Mucosa of descending colon (tissue), 3 donors: ENCODE measurements around the gene CTSW. TPM values are rescaled to one million over a fixed set of nuclear protein-coding genes. Genes with fewer than 3 reads are reported as not detected.
A peak's percentile ranks its signal among the peaks of the same experiment; 100 is the strongest.

Experiments
- ATAC-seq: fragments of 200-7000 bp; cut with Tn5 transposase; one replicate; pipeline ENCODE4 v1.9.1; 2020; ENCODE audit warnings: mild to moderate bottlenecking, moderate library complexity
- DNase-seq, 3 donors: peaks; one replicate each; pipeline ENCODE4 v3.0.0-alpha.2; 2020
- H3K36me3 ChIP-seq: fragments of 200-600 bp; one replicate; pipeline ENCODE4 v1.8.0; 2021; ENCODE audit warnings: low read depth, mild to moderate bottlenecking
- H3K4me1 ChIP-seq: fragments of 200-600 bp; one replicate; pipeline ENCODE4 v1.8.0; 2021; ENCODE audit warnings: low read depth, mild to moderate bottlenecking
- H3K4me3 ChIP-seq: fragments of 200-600 bp; one replicate; pipeline ENCODE4 v1.8.0; 2021; ENCODE audit warnings: mild to moderate bottlenecking
- H3K9me3 ChIP-seq: fragments of 200-600 bp; one replicate; pipeline ENCODE4 v1.8.0; 2021; ENCODE audit warnings: mild to moderate bottlenecking
- intact Hi-C, 2 donors: fragments of 100-400 bp; cut with DNase I in 1 of 2; cut with micrococcal nuclease in 1 of 2; formaldehyde crosslinking; loops; one replicate each; pipeline versions ENCODE4 v1.11.0 to v1.11.1; 2022; cut with DNase I, micrococcal nuclease
- total RNA-seq, 3 donors: library from RNA; stranded (reverse); fragmentation: NEBNext Ultra II Directional in 2 of 3; extraction: Animal tissue kit (Norgen Biotek cat#: 25700) in 2 of 3; gene quantifications; one replicate each; pipeline versions ENCODE4 v1.2.1 to v1.2.4, GENCODE V29; 2021 to 2023
- TF ChIP-seq, protein P1 (sequence below): fragments of 200-600 bp; IDR thresholded peaks from one replicate; pipeline ENCODE4 v1.8.0; 2022; ENCODE audit warnings: antibody characterized with exemption, mild to moderate bottlenecking
- donor health status: DM: no; HTN: no; CAD: no; lungs with moderate emphysema.
- donor health status: DM: no; HTN: no; CAD: no.
- donor health status: DM: no; HTN: yes; CAD: no.

CTSW gene
- total RNA-seq, 3 donors from 2014 or later = 1.2 to 3.2 (median 2.8) TPM

- Histone ChIP-seq H3K4me1 (peaks cover 21% of the 10 kb centered on the region), H3K4me3 (no peak overlapping the region), H3K36me3 (no peaks in the 10 kb centered on the region), H3K9me3 (no peaks in the 10 kb centered on the region)
- TF ChIP-seq, protein P1, sequence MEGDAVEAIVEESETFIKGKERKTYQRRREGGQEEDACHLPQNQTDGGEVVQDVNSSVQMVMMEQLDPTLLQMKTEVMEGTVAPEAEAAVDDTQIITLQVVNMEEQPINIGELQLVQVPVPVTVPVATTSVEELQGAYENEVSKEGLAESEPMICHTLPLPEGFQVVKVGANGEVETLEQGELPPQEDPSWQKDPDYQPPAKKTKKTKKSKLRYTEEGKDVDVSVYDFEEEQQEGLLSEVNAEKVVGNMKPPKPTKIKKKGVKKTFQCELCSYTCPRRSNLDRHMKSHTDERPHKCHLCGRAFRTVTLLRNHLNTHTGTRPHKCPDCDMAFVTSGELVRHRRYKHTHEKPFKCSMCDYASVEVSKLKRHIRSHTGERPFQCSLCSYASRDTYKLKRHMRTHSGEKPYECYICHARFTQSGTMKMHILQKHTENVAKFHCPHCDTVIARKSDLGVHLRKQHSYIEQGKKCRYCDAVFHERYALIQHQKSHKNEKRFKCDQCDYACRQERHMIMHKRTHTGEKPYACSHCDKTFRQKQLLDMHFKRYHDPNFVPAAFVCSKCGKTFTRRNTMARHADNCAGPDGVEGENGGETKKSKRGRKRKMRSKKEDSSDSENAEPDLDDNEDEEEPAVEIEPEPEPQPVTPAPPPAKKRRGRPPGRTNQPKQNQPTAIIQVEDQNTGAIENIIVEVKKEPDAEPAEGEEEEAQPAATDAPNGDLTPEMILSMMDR = no peak
- intact Hi-C loops = loop anchor here (10.0 kb wide), 1 partner anchor 99 kb away; no protein-coding TSS in a partner anchor
- DNase-seq (peak in 1 of 3 donors; percentile 18), ATAC-seq (no peak)
Measured at GRCh38 chr11:65885808-65886536, 6.3 kb downstream of the CTSW start.

GRCh38 chr11:65886826-65887722 is 7.4 kb downstream of the CTSW start:
- no peak overlapping the region for H3K4me3 ChIP-seq
- ATAC-seq (no peak), DNase-seq (peak in 1 of 3 donors; percentile 45)
- peaks cover 32% of the 10 kb centered on the region for H3K4me1 ChIP-seq
- intact Hi-C loops = loop anchor here (10.0 kb wide), 1 partner anchor 98 kb away; no protein-coding TSS in a partner anchor
- TF ChIP-seq, protein P1 = no peak
- no peaks in the 10 kb centered on the region for H3K9me3 ChIP-seq
- no peaks in the 10 kb centered on the region for H3K36me3 ChIP-seq

GRCh38 chr11:65887723-65888162 is 8.1 kb downstream of the CTSW start:
- intact Hi-C loops = loop anchor here (10.0 kb wide), 1 partner anchor 97 kb away; no protein-coding TSS in a partner anchor
- ATAC-seq = peak; percentile 2
- H3K9me3 ChIP-seq = no peaks in the 10 kb centered on the region
- H3K36me3 ChIP-seq = no peaks in the 10 kb centered on the region
- TF ChIP-seq, protein P1 = no peak
- H3K4me1 ChIP-seq = peaks cover 33% of the 10 kb centered on the region
- H3K4me3 ChIP-seq = peak overlapping the region; percentile 38
- peak in 1 of 3 donors; percentile 81 for DNase-seq

DNA sequence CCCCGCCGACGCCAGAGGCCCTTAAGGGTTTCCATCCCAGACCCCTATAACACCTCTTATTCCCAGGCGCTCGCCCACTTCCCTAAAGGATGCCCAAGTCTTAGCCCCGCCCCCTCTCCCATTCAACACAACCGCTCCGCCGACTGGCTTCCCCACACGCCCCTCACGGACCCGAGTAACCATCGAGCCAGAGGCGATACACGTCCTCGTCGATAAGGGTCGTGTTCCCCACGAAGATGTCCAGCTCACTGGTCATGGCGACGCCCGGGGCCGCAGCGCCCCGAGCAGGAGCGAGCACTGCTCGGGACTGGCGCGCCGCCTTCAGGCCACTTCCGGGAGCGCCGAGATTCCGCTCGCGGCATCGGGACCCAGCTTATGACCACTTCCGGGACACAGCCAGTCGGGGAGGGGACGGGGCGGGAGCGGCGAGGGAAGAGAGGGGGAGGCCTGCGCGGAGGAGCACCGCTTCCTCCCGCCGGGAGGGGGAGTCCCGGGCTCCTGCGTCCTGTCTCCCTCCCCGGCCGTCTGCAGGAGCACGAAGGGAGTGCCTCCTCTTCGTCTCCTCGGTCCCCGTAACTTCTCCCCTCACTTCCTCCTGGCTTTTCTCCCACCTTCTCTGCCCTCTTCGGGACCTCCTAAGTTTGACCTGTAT is 8.7 kb downstream of the CTSW start, which contains the start of gene FIBP:
Gene FIBP (minus strand): TSS at position 309 of the 652 bp plus-strand sequence. CDS start 53 bp downstream, at position 256.
- intact Hi-C loops = loop anchor here (10.0 kb wide), 1 partner anchor 97 kb away; no protein-coding TSS in a partner anchor
- TF ChIP-seq, protein P1 = peak; percentile 95

More for the DNA sequence above, 8.7 kb downstream of the CTSW start, which contains the start of gene FIBP:
- peaks cover 33% of the 10 kb centered on the region for H3K4me1 ChIP-seq
- peak; percentile 98 to 99 (median 99) for DNase-seq
- no peaks in the 10 kb centered on the region for H3K36me3 ChIP-seq
- H3K9me3 ChIP-seq = no peaks in the 10 kb centered on the region
- peak within 1 kb of the TSS; percentile 38 for H3K4me3 ChIP-seq
- ATAC-seq = peak; percentile 82
